ENCODE results near the gene PTPRT. TPM values are rescaled to one million over a fixed set of nuclear protein-coding genes. Genes with fewer than 3 reads are reported as not detected.

The PTPRT gene
- total and polyA plus RNA-seq, 2 of the 13 experiments (the other 11 are each of a cell fraction or from before 2014, with no cell fraction given): under 0.01 to 0.09 TPM

DNA sequence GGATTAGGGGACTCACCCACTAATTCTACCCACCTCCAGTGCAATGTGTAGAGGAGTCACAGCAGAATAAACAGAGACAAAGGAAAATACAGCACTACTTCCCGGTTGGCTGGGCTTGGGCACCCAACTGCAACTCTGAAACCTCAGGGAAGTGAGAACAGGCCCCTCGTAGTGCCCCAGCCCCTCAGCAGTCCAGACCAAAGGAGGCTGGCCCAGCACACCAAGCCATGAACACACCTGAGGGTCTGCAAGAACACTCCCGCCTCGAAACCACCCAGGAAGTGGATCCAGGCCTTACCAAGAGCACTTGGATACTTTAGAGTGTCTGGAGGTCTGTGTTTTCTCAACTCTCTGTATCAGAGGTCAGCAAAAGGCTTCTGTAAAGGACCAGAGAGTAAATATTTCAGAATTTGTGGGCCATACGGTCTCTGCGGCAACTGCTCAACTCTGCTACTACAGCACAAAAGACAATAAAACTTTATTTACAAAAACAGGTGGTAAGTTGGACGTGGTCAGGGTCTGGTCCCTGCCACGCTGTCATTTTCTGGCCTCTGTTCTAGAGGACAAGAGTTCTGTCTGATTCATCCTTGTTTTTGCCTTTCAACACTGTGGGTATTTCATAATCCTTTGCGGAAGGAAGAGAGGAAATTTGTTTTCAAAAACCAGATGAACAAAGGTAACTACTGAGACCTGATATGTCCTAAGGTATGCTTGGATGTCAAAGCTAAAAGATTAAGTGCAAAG lies 154.6 kb downstream of the PTPRT start (continued):
- TF ChIP-seq, protein P1, sequence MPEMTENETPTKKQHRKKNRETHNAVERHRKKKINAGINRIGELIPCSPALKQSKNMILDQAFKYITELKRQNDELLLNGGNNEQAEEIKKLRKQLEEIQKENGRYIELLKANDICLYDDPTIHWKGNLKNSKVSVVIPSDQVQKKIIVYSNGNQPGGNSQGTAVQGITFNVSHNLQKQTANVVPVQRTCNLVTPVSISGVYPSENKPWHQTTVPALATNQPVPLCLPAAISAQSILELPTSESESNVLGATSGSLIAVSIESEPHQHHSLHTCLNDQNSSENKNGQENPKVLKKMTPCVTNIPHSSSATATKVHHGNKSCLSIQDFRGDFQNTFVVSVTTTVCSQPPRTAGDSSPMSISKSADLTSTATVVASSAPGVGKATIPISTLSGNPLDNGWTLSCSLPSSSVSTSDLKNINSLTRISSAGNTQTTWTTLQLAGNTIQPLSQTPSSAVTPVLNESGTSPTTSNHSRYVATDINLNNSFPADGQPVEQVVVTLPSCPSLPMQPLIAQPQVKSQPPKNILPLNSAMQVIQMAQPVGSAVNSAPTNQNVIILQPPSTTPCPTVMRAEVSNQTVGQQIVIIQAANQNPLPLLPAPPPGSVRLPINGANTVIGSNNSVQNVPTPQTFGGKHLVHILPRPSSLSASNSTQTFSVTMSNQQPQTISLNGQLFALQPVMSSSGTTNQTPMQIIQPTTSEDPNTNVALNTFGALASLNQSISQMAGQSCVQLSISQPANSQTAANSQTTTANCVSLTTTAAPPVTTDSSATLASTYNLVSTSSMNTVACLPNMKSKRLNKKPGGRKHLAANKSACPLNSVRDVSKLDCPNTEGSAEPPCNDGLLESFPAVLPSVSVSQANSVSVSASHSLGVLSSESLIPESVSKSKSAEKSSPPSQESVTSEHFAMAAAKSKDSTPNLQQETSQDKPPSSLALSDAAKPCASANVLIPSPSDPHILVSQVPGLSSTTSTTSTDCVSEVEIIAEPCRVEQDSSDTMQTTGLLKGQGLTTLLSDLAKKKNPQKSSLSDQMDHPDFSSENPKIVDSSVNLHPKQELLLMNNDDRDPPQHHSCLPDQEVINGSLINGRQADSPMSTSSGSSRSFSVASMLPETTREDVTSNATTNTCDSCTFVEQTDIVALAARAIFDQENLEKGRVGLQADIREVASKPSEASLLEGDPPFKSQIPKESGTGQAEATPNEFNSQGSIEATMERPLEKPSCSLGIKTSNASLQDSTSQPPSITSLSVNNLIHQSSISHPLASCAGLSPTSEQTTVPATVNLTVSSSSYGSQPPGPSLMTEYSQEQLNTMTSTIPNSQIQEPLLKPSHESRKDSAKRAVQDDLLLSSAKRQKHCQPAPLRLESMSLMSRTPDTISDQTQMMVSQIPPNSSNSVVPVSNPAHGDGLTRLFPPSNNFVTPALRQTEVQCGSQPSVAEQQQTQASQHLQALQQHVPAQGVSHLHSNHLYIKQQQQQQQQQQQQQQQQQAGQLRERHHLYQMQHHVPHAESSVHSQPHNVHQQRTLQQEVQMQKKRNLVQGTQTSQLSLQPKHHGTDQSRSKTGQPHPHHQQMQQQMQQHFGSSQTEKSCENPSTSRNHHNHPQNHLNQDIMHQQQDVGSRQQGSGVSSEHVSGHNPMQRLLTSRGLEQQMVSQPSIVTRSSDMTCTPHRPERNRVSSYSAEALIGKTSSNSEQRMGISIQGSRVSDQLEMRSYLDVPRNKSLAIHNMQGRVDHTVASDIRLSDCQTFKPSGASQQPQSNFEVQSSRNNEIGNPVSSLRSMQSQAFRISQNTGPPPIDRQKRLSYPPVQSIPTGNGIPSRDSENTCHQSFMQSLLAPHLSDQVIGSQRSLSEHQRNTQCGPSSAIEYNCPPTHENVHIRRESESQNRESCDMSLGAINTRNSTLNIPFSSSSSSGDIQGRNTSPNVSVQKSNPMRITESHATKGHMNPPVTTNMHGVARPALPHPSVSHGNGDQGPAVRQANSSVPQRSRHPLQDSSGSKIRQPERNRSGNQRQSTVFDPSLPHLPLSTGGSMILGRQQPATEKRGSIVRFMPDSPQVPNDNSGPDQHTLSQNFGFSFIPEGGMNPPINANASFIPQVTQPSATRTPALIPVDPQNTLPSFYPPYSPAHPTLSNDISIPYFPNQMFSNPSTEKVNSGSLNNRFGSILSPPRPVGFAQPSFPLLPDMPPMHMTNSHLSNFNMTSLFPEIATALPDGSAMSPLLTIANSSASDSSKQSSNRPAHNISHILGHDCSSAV (CRISPR knock-in tag; IDR thresholded peaks at IDR 0.05; ENCODE audit: borderline replicate concordance): no peak
- no peak for TF ChIP-seq SNAPC2 (CRISPR knock-in tag; IDR thresholded peaks at IDR 0.05)
- TF ChIP-seq, protein P2, sequence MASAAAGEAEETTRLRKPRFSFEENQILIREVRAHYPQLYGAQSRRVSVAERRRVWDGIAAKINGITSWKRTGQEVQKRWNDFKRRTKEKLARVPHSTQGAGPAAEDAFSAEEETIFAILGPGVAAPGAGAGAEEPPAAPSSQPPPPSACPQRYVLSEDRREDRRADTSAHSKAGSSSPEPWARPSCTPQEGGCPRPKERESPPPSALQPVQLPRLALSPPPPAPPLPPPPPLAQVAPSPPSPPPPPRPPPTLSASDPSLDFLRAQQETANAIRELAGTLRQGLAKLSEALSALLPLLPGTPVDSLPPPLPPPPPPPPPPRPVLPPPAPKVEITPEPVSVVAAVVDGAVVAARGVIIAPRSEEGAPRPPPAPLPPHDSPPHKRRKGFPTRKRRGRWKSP (CRISPR knock-in tag; IDR thresholded peaks at IDR 0.05): no peak
- TF ChIP-seq GABPA (IDR thresholded peaks at IDR 0.05; ENCODE audit: low read depth, low read length): no peak
- TF ChIP-seq GABPA (CRISPR knock-in tag; IDR thresholded peaks at IDR 0.05; ENCODE audit: low read depth): peak; percentile 28; the same call in 1 of the 2 replicates
- no peak for TF ChIP-seq ZNF569 (CRISPR knock-in tag; IDR thresholded peaks at IDR 0.05; ENCODE audit: borderline replicate concordance)
- TF ChIP-seq ZFP36 (IDR thresholded peaks at IDR 0.05; ENCODE audit: borderline replicate concordance, low read depth, low read length, partially characterized antibody): no peak
- TF ChIP-seq, protein P3, sequence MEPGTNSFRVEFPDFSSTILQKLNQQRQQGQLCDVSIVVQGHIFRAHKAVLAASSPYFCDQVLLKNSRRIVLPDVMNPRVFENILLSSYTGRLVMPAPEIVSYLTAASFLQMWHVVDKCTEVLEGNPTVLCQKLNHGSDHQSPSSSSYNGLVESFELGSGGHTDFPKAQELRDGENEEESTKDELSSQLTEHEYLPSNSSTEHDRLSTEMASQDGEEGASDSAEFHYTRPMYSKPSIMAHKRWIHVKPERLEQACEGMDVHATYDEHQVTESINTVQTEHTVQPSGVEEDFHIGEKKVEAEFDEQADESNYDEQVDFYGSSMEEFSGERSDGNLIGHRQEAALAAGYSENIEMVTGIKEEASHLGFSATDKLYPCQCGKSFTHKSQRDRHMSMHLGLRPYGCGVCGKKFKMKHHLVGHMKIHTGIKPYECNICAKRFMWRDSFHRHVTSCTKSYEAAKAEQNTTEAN (CRISPR knock-in tag; conservative IDR thresholded peaks at IDR 0.05): no peak
- TF ChIP-seq, protein P4, sequence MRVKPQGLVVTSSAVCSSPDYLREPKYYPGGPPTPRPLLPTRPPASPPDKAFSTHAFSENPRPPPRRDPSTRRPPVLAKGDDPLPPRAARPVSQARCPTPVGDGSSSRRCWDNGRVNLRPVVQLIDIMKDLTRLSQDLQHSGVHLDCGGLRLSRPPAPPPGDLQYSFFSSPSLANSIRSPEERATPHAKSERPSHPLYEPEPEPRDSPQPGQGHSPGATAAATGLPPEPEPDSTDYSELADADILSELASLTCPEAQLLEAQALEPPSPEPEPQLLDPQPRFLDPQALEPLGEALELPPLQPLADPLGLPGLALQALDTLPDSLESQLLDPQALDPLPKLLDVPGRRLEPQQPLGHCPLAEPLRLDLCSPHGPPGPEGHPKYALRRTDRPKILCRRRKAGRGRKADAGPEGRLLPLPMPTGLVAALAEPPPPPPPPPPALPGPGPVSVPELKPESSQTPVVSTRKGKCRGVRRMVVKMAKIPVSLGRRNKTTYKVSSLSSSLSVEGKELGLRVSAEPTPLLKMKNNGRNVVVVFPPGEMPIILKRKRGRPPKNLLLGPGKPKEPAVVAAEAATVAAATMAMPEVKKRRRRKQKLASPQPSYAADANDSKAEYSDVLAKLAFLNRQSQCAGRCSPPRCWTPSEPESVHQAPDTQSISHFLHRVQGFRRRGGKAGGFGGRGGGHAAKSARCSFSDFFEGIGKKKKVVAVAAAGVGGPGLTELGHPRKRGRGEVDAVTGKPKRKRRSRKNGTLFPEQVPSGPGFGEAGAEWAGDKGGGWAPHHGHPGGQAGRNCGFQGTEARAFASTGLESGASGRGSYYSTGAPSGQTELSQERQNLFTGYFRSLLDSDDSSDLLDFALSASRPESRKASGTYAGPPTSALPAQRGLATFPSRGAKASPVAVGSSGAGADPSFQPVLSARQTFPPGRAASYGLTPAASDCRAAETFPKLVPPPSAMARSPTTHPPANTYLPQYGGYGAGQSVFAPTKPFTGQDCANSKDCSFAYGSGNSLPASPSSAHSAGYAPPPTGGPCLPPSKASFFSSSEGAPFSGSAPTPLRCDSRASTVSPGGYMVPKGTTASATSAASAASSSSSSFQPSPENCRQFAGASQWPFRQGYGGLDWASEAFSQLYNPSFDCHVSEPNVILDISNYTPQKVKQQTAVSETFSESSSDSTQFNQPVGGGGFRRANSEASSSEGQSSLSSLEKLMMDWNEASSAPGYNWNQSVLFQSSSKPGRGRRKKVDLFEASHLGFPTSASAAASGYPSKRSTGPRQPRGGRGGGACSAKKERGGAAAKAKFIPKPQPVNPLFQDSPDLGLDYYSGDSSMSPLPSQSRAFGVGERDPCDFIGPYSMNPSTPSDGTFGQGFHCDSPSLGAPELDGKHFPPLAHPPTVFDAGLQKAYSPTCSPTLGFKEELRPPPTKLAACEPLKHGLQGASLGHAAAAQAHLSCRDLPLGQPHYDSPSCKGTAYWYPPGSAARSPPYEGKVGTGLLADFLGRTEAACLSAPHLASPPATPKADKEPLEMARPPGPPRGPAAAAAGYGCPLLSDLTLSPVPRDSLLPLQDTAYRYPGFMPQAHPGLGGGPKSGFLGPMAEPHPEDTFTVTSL (CRISPR knock-in tag; IDR thresholded peaks at IDR 0.05; ENCODE audit: borderline replicate concordance): peak; percentile 63; the same call in 1 of the 2 replicates
- peak; percentile 58; the same call in 1 of the 2 replicates for TF ChIP-seq SOX5 (CRISPR knock-in tag; IDR thresholded peaks at IDR 0.05; ENCODE audit: borderline replicate concordance)
